CD14-positive monocyte (primary cell): ENCODE measurements around the gene HTR7. TPM values are rescaled to one million over a fixed set of nuclear protein-coding genes. Genes with fewer than 3 reads are reported as not detected.

Experiments used
- DNase-seq, 3 donors: peaks; one replicate each; pipeline ENCODE4 v3.0.0-alpha.2; 2011 to 2022
- H2AFZ ChIP-seq: 2 replicates; pipeline ENCODE4 v1.6.0; 2012; ENCODE audit warnings: mild to moderate bottlenecking, low read depth, low read length, inconsistent platforms; ENCODE audit not compliant: insufficient read depth, poor library complexity, severe bottlenecking
- H3K27ac ChIP-seq, 2 donors: 1 replicate in 1 of 2; 2 replicates in 1 of 2; pipeline ENCODE4 v1.5.1; 2012 to 2013; ENCODE audit warnings: low read length in 2 of 2, control low read depth in 1 of 2, inconsistent platforms in 1 of 2, low read depth in 1 of 2, mild to moderate bottlenecking in 1 of 2
- H3K27me3 ChIP-seq, 2 donors: one replicate each; pipeline versions ENCODE4 v1.6.0 to v1.6.1; 2011 to 2013; ENCODE audit warnings: low read length in 2 of 2; ENCODE audit not compliant: control insufficient read depth in 2 of 2, insufficient read depth in 2 of 2
- H3K36me3 ChIP-seq, 2 donors: replicated peaks in 1 of 2; 1 replicate in 1 of 2; 2 replicates in 1 of 2; pipeline versions ENCODE4 v1.5.1 to v1.6.1; 2012 to 2013; ENCODE audit warnings: low read length in 2 of 2, control low read depth in 1 of 2, inconsistent platforms in 1 of 2, mild to moderate bottlenecking in 1 of 2; ENCODE audit not compliant: insufficient read depth in 2 of 2, control insufficient read depth in 1 of 2
- H3K4me1 ChIP-seq, 2 donors: 1 replicate in 1 of 2; 2 replicates in 1 of 2; pipeline versions ENCODE4 v1.5.1 to v1.6.1; 2012 to 2013; ENCODE audit warnings: low read length in 2 of 2, control low read depth in 1 of 2, inconsistent platforms in 1 of 2, mild to moderate bottlenecking in 1 of 2, moderate library complexity in 1 of 2; ENCODE audit not compliant: insufficient read depth in 2 of 2, control insufficient read depth in 1 of 2
- H3K4me2 ChIP-seq: replicated peaks from 2 replicates; pipeline ENCODE3; 2012; ENCODE audit warnings: low read length, moderate library complexity, mild to moderate bottlenecking; ENCODE audit not compliant: poor library complexity, severe bottlenecking; ENCODE audit errors: extremely low read depth
- H3K4me3 ChIP-seq, 3 experiments: fragments of 200-600 bp in 1 of 3; sonication (generic) in 1 of 3; replicated peaks in 1 of 3; 1 replicate in 2 of 3; 2 replicates in 1 of 3; pipeline ENCODE4 v1.5.1; 2011 to 2013; ENCODE audit warnings: low read length in 3 of 3, mild to moderate bottlenecking in 3 of 3, control low read depth in 2 of 3, low read depth in 2 of 3, inconsistent platforms in 1 of 3, moderate library complexity in 1 of 3
- H3K79me2 ChIP-seq: 2 replicates; pipeline ENCODE4 v1.6.0; 2012; ENCODE audit warnings: mild to moderate bottlenecking, control low read depth, inconsistent platforms, low read length, moderate library complexity; ENCODE audit not compliant: insufficient read depth
- H3K9ac ChIP-seq: 2 replicates; pipeline ENCODE4 v1.6.0; 2017; ENCODE audit warnings: low read length, mild to moderate bottlenecking; ENCODE audit not compliant: insufficient read depth, poor library complexity, severe bottlenecking
- H3K9me3 ChIP-seq, 2 donors: replicated peaks in 1 of 2; 1 replicate in 1 of 2; 2 replicates in 1 of 2; pipeline versions ENCODE4 v1.5.1 to v1.6.1; 2012 to 2013; ENCODE audit warnings: low read length in 2 of 2, control low read depth in 1 of 2; ENCODE audit not compliant: control insufficient read depth in 1 of 2, insufficient read depth in 1 of 2
- H4K20me1 ChIP-seq: 2 replicates; pipeline ENCODE4 v1.6.0; 2012; ENCODE audit warnings: mild to moderate bottlenecking, low read length, control low read depth, moderate library complexity; ENCODE audit not compliant: insufficient read depth
- H3K27ac Mint-ChIP-seq, 7 donors: one replicate each; pipeline ENCODE4 v1.8.0; 2020; ENCODE audit warnings: mild to moderate bottlenecking in 7 of 7, mixed read lengths in 7 of 7, moderate library complexity in 6 of 7, inconsistent platforms in 2 of 7
- H3K27me3 Mint-ChIP-seq, 3 donors: one replicate each; pipeline ENCODE4 v1.8.0; 2021 to 2022; ENCODE audit warnings: low read depth in 3 of 3, mild to moderate bottlenecking in 3 of 3, mixed read lengths in 3 of 3, moderate library complexity in 3 of 3, inconsistent platforms in 1 of 3
- H3K36me3 Mint-ChIP-seq, 2 donors: one replicate each; pipeline ENCODE4 v1.8.0; 2020; ENCODE audit warnings: mixed read lengths in 2 of 2, inconsistent platforms in 1 of 2, mild to moderate bottlenecking in 1 of 2
- H3K4me1 Mint-ChIP-seq: one replicate; pipeline ENCODE4 v1.8.0; 2020; ENCODE audit warnings: mild to moderate bottlenecking, mixed read lengths
- H3K4me3 Mint-ChIP-seq, 2 donors: one replicate each; pipeline ENCODE4 v1.8.0; 2020; ENCODE audit warnings: mild to moderate bottlenecking in 2 of 2, mixed read lengths in 2 of 2, moderate library complexity in 1 of 2
- H3K9me3 Mint-ChIP-seq, 7 donors: one replicate each; pipeline ENCODE4 v1.8.0; 2020 to 2022; ENCODE audit warnings: mixed read lengths in 7 of 7, mild to moderate bottlenecking in 6 of 7, moderate library complexity in 6 of 7, inconsistent platforms in 2 of 7
- CTCF ChIP-seq: fragments of 200-600 bp; IDR thresholded peaks from one replicate; pipeline ENCODE4 v1.8.0; 2022; ENCODE audit warnings: antibody characterized with exemption, mild to moderate bottlenecking
- WGBS: methylation state at CpG from one replicate; pipeline ENCODE4 v1.1.5; 2013; ENCODE audit warnings: missing lambda C conversion rate; ENCODE audit not compliant: insufficient coverage; 5-methylcytosine and 5-hydroxymethylcytosine counted together
- intact Hi-C, 2 donors: fragments of 100-400 bp; cut with micrococcal nuclease; formaldehyde crosslinking; loops; one replicate each; pipeline versions ENCODE4 v1.15.0 to v1.15.1; 2023
- polyA plus RNA-seq, 3 donors: library from polyadenylated mRNA; depleted of rRNA in 1 of 3; unstranded in 2 of 3; stranded (reverse) in 1 of 3; fragments of 300-500 nt in 2 of 3; fragments of >200 nt in 1 of 3; fragmentation: Illumina TruSeq in 2 of 3; gene quantifications; 1 replicate in 2 of 3; 2 replicates in 1 of 3; pipeline ENCODE4 v1.2.3, GENCODE V29; 2012 to 2021

HTR7 gene
- polyA plus RNA-seq, 3 donors, result 0.95 to 1.6 (median 1.1) TPM

GRCh38 chr10:90859321-90859751 lies 1.5 kb upstream of the HTR7 start:
- H4K20me1 ChIP-seq, result no peaks in the 10 kb centered on the region
- Mint-ChIP-seq H3K4me3 (no peak overlapping the region), H3K4me1 (peaks cover 30% of the 10 kb centered on the region), H3K9me3 (peaks cover 0 to 3% (median 0%) of the 10 kb centered on the region in 7 donors), H3K27ac (peak overlapping the region in 6 of 7 donors; percentile 33 to 92 (median 78)), H3K27me3 (peaks cover 23 to 35% (median 31%) of the 10 kb centered on the region in 3 donors), H3K36me3 (no peaks in the 10 kb centered on the region)
- no peak overlapping the region for H3K4me2 ChIP-seq
- no peak overlapping the region for H2AFZ ChIP-seq
- no CpG with 5 or more reads among the region's 5 CpGs for WGBS
- peak overlapping the region in 1 of 2 donors; percentile 87 for H3K27ac ChIP-seq
- DNase-seq, result peak; percentile 66 to 87 (median 83)
- no peaks in the 10 kb centered on the region for H3K79me2 ChIP-seq
- peaks cover 23 to 24% of the 10 kb centered on the region in 2 donors for H3K27me3 ChIP-seq
- H3K4me1 ChIP-seq, result peaks cover 23 to 36% of the 10 kb centered on the region in 2 donors
- intact Hi-C loops, result no loop called here
- TF ChIP-seq CTCF, result no peak
- H3K4me3 ChIP-seq, result peak overlapping the region in 1 of 3 experiments; percentile 13
- H3K36me3 ChIP-seq, result no peaks in the 10 kb centered on the region
- H3K9ac ChIP-seq, result no peak overlapping the region
- H3K9me3 ChIP-seq, result no peaks in the 10 kb centered on the region

- H3K9ac ChIP-seq, result peak overlapping the region; percentile 75
- no peak for TF ChIP-seq CTCF
- H3K4me2 ChIP-seq, result peak overlapping the region; percentile 96
- H3K36me3 ChIP-seq, result no peaks in the 10 kb centered on the region
- H2AFZ ChIP-seq, result peak overlapping the region; percentile 90
- H3K9me3 ChIP-seq, result no peaks in the 10 kb centered on the region
- peak in 2 of 3 donors; percentile 56 to 71 for DNase-seq
- H3K27ac ChIP-seq, result peak overlapping the region; percentile 70 to 87
- peaks cover 23 to 36% (median 34%) of the 10 kb centered on the region in 3 donors for H3K27me3 Mint-ChIP-seq
- intact Hi-C loops, result no loop called here
- 0% methylated on average over 3 of the region's 10 CpGs for WGBS
- H3K4me1 ChIP-seq, result peaks cover 23 to 36% of the 10 kb centered on the region in 2 donors
- peaks cover 30% of the 10 kb centered on the region for H3K4me1 Mint-ChIP-seq
- H3K9me3 Mint-ChIP-seq, result peaks cover 0 to 3% (median 0%) of the 10 kb centered on the region in 7 donors
- H3K4me3 Mint-ChIP-seq, result peak overlapping the region; percentile 89 to 94
- no peaks in the 10 kb centered on the region for H4K20me1 ChIP-seq
- H3K4me3 ChIP-seq, result peak overlapping the region; percentile 63 to 98 (median 82)
- peaks cover 24% of the 10 kb centered on the region in 2 donors for H3K27me3 ChIP-seq
- H3K27ac Mint-ChIP-seq, result peak overlapping the region; percentile 82 to 93 (median 91)
- no peaks in the 10 kb centered on the region for H3K79me2 ChIP-seq
- no peaks in the 10 kb centered on the region for H3K36me3 Mint-ChIP-seq
Measured at GRCh38 chr10:90858461-90858968, 676 bp upstream of the HTR7 start.
